ENCODE data around the gene DUSP7. TPM values are rescaled to one million over a fixed set of nuclear protein-coding genes. Genes with fewer than 3 reads are reported as not detected.

Gene DUSP7
- polyA plus RNA-seq, 4 donors, result 14.3 to 20.1 (median 17.8) TPM

DNA sequence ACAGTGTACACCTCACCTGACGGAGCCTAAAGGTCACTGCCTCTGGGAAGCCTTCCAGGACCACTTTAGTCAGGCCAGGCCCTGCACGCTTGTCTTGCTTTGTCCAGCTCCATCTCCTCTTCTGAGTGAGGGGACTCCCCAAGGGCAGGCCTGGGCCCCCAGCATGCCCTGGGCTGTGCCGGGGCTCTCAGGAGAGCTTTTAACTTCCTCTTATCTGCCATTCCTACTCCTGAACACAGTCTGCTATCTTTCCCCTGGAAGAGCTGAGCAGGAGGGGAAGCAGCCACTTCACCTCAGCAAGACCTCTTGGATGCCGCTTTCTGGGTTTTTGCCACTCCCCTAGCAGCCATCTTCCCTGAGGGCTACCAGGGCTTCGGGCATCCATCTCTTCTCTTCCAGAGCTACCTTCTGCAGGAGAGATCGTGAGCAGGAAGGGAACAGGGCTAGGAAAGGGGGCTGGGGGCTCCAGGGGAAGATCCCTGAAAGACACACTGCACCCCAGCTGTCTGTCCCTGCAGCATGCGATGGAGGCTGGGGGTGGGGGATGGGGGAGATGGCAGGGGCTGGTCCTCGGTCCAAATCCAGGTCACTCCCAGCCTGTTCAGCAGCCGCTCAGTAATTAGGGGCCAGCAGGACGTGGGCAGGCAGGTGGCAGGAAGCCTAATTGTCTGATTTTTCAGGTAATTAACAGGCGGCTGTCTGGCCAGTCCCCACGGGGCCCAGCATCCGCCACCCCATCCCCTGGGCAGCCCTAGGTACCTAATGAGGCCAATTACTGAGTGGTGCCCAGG is 40.7 kb downstream of the DUSP7 start:
- DNase-seq (ENCODE audit: low read depth in 4 of 4, low spot score in 3 of 4), result no peak

DNA sequence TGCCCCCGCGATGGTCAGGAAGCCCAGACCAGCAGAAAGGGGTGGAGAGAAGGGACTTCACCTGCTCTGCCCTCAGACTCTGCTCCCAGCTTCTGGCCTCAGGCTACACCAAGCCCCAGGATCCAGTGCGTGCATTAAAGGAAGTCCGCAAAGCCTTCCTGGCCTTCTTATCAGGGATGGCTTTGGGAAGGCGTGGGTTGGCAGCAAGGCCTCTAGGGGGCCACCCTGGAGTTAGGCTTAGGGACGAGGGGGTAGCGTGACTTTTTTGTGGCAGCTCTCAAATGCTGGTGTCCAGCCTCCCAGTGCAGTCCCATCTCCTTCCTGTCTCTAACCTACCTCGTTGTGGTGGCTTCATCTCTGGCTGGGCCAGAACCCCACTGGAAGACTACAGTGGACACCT is 41.8 kb downstream of the DUSP7 start:
- no peak for DNase-seq (ENCODE audit: low read depth in 4 of 4, low spot score in 3 of 4)

DNA sequence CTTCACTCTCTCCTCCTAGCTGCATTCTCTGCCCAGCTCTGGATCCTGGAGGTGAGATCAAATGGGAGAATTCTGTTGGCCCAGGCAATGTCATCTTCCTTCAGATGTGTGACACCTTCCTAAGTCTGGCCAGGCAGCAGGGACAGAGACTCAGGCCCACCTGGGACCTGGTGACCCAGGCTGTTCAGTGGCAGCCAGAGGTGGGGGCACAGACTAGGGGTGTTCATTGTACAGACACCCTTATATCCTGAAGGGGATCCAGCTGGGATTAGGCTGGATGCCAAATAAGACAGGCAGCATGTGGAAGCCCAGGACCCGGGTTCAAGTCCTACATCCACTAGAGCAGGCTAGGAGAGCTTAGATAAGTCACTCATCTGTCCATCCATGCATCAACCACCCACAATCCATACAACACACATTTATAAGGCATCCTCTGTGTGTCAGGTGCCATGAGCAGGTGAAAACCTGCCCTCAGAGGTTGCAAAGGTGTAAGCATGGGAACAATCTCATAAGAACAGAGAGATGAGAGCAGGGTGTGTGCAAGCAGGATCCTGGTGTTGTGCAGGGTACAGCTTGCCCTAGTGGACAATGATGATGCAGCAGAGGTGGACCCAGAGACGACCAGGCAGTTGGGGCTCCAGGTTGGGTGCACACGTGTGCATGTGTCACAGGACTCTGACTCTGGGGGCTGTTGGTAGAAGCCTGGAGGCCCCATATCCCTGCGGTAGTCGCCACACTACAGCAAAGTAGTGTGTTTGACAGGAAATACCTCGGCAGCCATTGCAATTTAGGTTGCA is 42.4 kb downstream of the DUSP7 start:
- DNase-seq (ENCODE audit: low read depth in 4 of 4, low spot score in 3 of 4), result no peak

DNA sequence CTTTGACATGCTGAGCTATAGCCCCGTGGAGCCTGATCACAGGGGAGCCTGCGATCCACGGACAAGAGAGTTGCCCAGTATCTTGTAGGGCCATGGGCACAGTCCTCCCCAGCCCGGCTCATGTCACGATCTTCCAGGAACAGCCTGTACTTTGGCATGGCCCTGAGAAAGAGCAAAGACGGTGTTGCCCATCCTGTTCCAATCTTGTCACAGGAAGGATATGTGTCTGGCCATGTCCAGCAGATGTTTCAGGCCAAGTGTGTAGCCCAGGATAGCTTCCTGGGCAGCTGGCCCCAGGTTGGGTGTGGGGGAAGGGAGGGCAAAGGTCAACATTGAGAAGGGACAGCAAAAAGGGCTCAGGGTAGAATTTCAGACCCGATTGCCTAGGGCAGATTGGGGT is 43.7 kb downstream of the DUSP7 start:
- DNase-seq (ENCODE audit: low read depth in 4 of 4, low spot score in 3 of 4), result no peak

DNA sequence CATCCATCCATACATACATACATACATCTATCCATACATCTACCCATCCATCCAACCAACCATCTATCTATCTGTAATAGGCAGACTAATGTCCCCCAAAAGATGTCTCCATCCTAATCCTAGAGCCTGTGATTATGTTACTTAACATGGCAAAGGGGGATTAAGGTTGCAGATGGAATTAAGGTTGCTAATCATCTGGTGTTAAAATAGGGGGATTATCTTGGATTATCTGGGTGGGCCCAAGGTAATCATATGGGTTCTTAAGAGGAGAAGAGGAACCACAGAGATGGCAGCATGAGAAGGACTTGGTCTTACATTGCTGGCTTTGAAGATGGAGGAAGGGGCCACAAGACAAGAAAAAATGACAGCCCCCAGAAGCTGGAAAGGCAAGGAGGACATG is 45.9 kb downstream of the DUSP7 start:
- no peak for DNase-seq (ENCODE audit: low read depth in 4 of 4, low spot score in 3 of 4)

DNA sequence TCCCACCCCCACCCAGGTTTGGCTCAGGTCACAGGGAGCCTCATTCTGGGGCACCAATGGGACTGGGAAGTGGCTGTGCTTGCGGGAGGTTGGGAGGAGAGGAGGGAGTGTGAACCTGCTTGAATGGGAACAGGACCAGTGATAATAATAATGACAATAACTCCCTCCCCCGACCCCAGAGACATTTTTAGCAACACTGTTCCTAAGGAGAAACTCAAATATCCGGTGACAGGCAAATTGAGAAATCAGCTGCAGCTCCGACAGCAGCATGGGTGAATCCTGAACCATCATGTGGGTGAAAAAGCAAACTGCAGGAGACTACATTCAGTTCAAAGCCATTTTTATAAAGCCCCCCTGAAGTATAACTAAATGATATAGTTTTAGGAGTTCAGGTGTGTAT is 49.1 kb downstream of the DUSP7 start:
- no peak for DNase-seq (ENCODE audit: low read depth in 4 of 4, low spot score in 3 of 4)

DNA sequence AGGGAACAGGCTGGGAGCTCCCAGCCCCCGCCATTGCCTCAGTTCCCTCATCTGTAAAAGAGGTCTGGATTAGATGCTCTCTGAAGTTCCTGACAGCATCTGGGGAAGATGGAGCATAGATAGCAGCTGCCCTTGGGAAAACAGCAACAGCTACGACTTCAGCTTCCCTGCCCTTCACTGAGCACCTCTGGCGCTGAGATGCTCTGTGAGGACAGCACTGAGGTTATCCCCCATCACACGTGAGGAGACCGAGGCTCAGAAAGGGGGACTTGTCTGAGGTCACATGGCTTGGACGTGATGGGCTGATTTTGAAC is 49.6 kb downstream of the DUSP7 start:
- no peak for DNase-seq (ENCODE audit: low read depth in 4 of 4, low spot score in 3 of 4)

DNA sequence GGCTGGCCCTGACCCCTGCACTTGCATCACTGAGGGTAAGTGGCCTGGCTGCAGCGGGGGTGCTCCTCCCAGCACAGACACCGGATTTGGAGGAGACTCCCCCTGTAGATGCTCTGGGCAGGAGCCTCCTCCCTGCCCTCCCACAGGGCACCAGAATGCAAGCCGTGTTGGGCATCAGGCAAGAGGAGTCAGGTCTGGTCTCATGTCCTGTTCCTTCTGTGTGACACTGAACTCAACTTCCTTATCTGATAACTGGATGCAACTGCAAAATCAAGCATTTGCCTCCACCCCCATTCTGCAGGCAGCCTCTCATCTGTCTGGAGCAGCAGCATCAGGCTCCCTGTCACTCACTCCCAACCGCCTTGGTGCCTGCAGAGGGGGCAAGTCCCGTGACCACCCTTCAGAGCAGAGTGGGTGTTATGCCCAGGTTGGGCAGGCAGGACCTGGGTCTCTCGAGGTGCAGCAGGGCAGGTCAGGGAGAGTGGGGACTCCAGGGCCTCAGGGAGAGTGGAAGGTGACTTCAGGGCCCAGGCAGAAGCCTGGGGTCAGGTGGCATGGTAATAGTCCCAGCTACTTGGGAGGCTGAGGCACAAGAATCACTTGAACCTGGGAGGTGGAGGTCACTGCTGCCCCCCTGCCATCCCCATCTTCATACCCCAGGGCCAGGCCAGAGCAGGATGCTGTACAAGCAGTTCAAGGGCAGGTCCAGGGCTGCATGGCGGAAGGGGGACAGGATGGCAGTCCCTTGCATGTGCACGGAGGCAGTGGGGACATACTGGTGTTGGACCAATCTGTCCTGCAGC is 50.2 kb downstream of the DUSP7 start:
- no peak for DNase-seq (ENCODE audit: low read depth in 4 of 4, low spot score in 3 of 4)

DNA sequence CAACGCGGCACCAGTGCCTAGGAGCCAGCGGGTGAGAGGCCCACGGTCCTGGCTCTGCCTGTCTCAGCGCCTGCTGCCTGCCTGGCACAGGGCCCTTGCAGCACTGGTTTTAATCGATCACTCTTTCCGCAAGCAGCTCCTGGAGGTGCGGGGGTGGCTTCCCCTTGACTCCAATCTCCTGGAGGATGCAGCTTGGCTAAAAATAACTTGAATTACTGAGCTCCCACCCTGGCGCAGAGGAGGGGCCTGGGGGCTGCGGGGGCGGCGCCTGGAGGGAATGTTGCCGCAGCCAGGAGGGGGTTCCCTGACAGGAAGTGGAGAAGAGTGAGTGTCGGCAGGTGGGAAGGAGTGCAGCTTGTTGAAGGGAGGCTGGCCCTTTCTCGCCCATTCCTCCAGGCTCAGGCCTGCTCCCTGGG is 50.8 kb downstream of the DUSP7 start:
- peak in 2 of 4 donors; percentile 51 to 60 for DNase-seq (ENCODE audit: low read depth in 4 of 4, low spot score in 3 of 4)

DNA sequence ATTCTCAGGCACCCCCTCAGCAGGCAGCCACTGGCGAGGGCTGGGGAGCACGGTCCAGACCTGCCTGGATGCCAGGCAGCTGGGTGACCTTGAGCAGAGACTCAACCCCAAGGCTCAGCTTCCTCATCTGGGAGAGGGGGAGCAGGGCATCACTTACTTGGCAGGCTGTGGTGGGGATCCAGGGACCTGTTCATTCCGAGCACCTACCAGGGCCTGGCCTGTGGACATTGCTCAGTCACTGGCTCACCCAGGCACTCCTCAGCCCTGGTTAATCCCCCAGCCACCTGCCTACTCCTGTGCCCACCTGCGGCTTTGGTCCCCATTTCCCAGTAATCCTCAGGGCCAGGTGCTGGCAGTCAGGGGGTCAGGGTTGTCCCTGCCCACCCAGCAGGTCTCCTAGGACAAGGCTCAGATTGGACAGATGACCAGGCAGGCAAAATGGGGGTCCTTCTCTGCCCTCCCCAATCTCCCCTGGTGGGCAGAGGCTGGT is 51.4 kb downstream of the DUSP7 start:
- no peak for DNase-seq (ENCODE audit: low read depth in 4 of 4, low spot score in 3 of 4)

DNA sequence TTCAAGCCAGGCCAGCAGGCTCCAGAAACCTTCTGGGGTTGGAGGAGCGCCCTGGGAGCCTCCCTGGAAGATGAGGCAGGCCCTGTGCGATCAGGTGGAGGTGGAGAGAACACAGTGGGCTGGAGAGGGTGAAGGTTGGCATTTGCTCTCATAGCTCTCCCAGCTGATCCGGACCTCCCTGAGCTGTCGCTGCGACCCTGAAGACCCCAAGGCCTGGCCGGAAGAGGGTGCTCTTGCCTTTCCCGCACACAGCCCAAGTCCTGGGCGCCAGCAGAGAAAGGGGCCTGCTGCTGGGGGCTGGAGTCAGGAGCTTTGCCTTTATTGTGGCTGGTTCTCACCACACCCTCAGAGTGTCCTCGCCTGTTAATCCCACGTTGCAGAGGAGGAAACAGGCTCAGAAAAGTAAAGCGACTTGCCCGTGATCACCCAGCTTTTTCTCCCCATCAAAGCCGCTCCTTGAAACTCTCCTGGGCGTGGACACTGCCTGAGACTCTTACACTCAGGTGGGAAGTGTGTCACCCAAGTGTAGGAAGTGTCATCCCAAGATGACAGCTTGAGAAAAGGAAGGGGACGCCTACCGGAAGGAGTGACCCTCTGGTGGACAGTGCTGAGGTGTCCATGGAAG is 52.1 kb downstream of the DUSP7 start:
- no peak for DNase-seq (ENCODE audit: low read depth in 4 of 4, low spot score in 3 of 4)

DNA sequence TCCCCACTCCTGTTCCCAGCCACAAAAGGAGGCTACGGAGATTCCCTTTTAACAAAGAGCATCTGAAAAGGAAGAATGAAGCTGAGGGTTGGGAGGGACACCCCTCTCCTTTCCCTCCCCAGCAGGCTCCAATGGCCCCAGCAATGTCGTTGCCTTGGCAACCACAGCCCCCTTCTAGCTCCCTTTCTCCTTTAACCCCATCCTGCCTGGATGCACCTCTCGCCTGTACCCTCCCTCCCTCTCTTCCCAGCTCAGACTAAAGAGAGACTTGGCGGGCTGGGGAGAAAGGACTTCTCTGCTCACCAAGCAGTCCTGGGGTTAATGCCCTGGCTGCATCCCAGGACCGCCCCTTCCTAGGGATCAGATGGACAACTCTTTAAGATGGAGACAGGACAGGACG is 53.6 kb downstream of the DUSP7 start:
- no peak for DNase-seq (ENCODE audit: low read depth in 4 of 4, low spot score in 3 of 4)

DNA sequence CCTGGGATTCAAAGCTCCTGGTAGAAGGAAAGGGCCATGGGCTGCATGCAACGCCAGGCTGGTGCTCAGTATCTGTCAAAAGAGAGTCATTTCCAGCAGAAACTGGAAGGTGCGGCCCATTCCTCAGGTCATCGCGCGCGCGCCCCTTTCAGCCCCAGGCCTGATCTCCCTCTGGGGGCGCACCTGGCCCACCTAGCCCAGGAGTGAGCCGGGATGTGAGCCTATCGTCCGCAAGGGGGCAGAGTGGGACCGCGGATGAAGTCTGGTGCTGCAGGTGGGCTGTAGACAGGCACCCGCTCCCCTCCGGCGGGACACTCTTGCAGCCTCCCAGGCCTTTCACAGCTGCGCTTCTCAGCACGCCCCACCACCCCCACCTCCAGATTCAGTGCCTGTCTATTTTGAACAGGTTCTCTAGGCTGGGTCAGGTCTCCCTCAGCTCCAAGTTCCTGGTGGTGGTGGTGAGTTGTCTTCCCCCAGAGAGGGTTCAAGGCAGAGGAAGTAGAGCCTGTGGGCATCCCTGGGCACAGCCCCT is 54.9 kb downstream of the DUSP7 start:
- peak in 2 of 4 donors; percentile 59 to 63 for DNase-seq (ENCODE audit: low read depth in 4 of 4, low spot score in 3 of 4)

DNA sequence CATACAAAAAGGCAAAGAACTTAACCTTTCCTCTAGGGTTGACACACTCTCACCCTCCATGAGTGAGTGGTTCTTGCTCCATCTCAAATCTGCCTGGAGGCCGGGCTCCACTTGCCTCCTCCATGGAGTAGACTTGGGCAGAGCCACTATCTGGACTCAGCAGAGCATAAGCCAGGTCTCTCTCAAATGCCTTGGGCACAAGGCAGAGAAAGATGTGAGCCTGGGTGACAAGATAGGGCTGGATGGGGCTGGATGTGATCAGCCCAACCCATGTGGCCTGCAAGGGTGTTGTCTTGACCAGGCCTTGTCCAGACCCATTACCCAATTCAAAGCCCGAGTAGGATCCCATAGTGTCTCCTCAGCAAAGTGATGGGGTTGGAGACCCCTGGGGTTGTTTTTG is 56.5 kb downstream of the DUSP7 start:
- DNase-seq (ENCODE audit: low read depth in 4 of 4, low spot score in 3 of 4), result no peak

Other genes with a start within 250 kb of the DUSP7 start
- gene IQCF2, start 195.0 kb downstream of the DUSP7 start, polyA plus RNA-seq (ENCODE audit: insufficient read length in 4 of 4), result not detected
- not detected for gene IQCF5, start 181.0 kb downstream of the DUSP7 start, polyA plus RNA-seq (ENCODE audit: insufficient read length in 4 of 4)
- not detected for gene IQCF1, start 153.2 kb downstream of the DUSP7 start, polyA plus RNA-seq (ENCODE audit: insufficient read length in 4 of 4)
- 10 to 100 TPM; 12.1 to 22.6 (median 17.8) TPM for gene RRP9, start 114.7 kb downstream of the DUSP7 start, polyA plus RNA-seq (ENCODE audit: insufficient read length in 4 of 4)
- gene PARP3, start 114.2 kb downstream of the DUSP7 start, polyA plus RNA-seq (ENCODE audit: insufficient read length in 4 of 4), result 10 to 100 TPM in 3 of 4 donors, 1 to 10 TPM in 1; 9.4 to 19.2 (median 17.4) TPM
- under 1 TPM; 0.32 to 0.59 (median 0.53) TPM for gene GPR62, start 101.2 kb downstream of the DUSP7 start, polyA plus RNA-seq (ENCODE audit: insufficient read length in 4 of 4)
- gene PCBP4, start 89.1 kb downstream of the DUSP7 start, polyA plus RNA-seq (ENCODE audit: insufficient read length in 4 of 4), result 10 to 100 TPM; 49.4 to 80.4 (median 54.2) TPM
- gene ABHD14B, start 82.5 kb downstream of the DUSP7 start, polyA plus RNA-seq (ENCODE audit: insufficient read length in 4 of 4), result 10 to 100 TPM; 43.5 to 91.3 (median 73.8) TPM
- gene ABHD14A, start 81.5 kb downstream of the DUSP7 start, polyA plus RNA-seq (ENCODE audit: insufficient read length in 4 of 4), result 10 to 100 TPM; 20.2 to 30.4 (median 25.9) TPM
- gene ACY1, start 73.0 kb downstream of the DUSP7 start, polyA plus RNA-seq (ENCODE audit: insufficient read length in 4 of 4), result 100 to 1,000 TPM in 1 of 4 donors, 10 to 100 TPM in 3; 23.9 to 132 (median 83.9) TPM
- gene RPL29, start 60.7 kb downstream of the DUSP7 start, polyA plus RNA-seq (ENCODE audit: insufficient read length in 4 of 4), result 1,000 to 10,000 TPM; 1,419 to 1,780 (median 1,590) TPM
- 1 to 10 TPM; 6.7 to 8.9 (median 7.6) TPM for gene POC1A, start 97.9 kb upstream of the DUSP7 start, polyA plus RNA-seq (ENCODE audit: insufficient read length in 4 of 4)
- 10 to 100 TPM; 28.8 to 50.7 (median 47.9) TPM for gene ALAS1, start 141.6 kb upstream of the DUSP7 start, polyA plus RNA-seq (ENCODE audit: insufficient read length in 4 of 4)
- under 1 TPM; 0.09 to 0.26 (median 0.19) TPM for gene TLR9, start 169.1 kb upstream of the DUSP7 start, polyA plus RNA-seq (ENCODE audit: insufficient read length in 4 of 4)
- 10 to 100 TPM; 25.8 to 30.9 (median 27.9) TPM for gene TWF2, start 182.6 kb upstream of the DUSP7 start, polyA plus RNA-seq (ENCODE audit: insufficient read length in 4 of 4)
- gene PPM1M, start 189.2 kb upstream of the DUSP7 start, polyA plus RNA-seq (ENCODE audit: insufficient read length in 4 of 4), result 10 to 100 TPM; 18.4 to 33.8 (median 21.1) TPM
- 100 to 1,000 TPM in 2 of 4 donors, 10 to 100 TPM in 2; 91.2 to 119 (median 103) TPM for gene WDR82, start 222.1 kb upstream of the DUSP7 start, polyA plus RNA-seq (ENCODE audit: insufficient read length in 4 of 4)
- gene GLYCTK, start 231.3 kb upstream of the DUSP7 start, polyA plus RNA-seq (ENCODE audit: insufficient read length in 4 of 4), result 10 to 100 TPM; 11.3 to 40.2 (median 26.1) TPM